Mammary epithelial cell (primary cell): ENCODE data around the gene APOA4.

Experiments used
- EZH2 ChIP-seq: IDR thresholded peaks from 2 replicates; pipeline ENCODE4 v1.6.1; 2012; ENCODE audit warnings: low read length, inconsistent platforms, borderline replicate concordance
- TF ChIP-seq, protein P1 (sequence below), 2 donors: IDR thresholded peaks in 1 of 2; conservative IDR thresholded peaks in 1 of 2; 2 replicates each; pipeline ENCODE4 v1.5.1; 2011 to 2012; ENCODE audit warnings: inconsistent platforms in 2 of 2, low read length in 2 of 2, mild to moderate bottlenecking in 2 of 2, control low read depth in 1 of 2, low read depth in 1 of 2; ENCODE audit not compliant: insufficient read depth in 1 of 2; ENCODE audit errors: extremely low read depth in 1 of 2

DNA sequence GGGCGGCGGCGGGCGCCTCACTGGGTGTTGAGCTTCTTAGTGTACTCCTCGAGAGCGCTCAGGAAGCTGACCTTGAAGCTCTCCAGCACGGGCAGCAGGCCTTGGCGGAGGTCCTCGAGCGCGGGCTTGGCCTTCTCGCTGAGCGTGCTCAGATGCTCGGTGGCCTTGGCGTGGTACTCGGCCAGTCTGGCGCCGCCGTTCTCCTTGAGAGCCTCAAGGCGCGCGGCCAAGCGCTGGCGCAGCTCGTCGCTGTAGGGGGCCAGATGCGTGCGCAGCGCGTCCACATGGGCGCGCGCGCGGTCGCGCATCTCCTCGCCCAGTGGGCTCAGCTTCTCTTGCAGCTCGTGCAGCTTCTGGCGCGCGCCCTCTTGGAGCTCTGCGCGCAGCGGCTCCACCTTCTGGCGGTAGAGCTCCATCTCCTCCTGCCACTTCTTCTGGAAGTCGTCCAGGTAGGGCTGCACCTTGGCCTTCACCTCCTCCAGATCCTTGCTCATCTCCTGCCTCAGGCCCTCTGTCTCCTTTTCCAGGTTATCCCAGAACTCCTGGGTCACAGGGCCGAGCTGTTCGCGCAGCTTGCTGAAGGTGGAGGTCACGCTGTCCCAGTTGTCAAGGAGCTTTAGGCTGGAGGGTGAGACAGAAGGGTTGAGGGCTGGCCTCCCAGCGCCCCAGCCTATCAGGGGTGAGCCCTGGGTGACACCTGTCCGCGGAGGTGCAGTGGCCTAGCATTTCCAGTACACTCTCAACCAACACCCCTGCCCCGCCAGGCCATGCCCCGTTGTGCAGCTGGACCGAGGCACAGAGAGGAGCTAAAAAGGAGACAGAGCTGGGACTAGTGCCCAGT is 12.9 kb upstream of the APOA4 start:
- TF ChIP-seq, protein P1, sequence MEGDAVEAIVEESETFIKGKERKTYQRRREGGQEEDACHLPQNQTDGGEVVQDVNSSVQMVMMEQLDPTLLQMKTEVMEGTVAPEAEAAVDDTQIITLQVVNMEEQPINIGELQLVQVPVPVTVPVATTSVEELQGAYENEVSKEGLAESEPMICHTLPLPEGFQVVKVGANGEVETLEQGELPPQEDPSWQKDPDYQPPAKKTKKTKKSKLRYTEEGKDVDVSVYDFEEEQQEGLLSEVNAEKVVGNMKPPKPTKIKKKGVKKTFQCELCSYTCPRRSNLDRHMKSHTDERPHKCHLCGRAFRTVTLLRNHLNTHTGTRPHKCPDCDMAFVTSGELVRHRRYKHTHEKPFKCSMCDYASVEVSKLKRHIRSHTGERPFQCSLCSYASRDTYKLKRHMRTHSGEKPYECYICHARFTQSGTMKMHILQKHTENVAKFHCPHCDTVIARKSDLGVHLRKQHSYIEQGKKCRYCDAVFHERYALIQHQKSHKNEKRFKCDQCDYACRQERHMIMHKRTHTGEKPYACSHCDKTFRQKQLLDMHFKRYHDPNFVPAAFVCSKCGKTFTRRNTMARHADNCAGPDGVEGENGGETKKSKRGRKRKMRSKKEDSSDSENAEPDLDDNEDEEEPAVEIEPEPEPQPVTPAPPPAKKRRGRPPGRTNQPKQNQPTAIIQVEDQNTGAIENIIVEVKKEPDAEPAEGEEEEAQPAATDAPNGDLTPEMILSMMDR (conservative IDR thresholded peaks at IDR 0.05 in 1 of 2, IDR thresholded peaks at IDR 0.05 in 1 of 2; ENCODE audit: extremely low read depth in 1 of 2, insufficient read depth in 1 of 2, low read depth in 1 of 2, low read length in 2 of 2): peak; percentile 58 to 74
- no peak for TF ChIP-seq EZH2
